Measurements from ENCODE around the gene ZNF618. TPM values are rescaled to one million over a fixed set of nuclear protein-coding genes. Genes with fewer than 3 reads are reported as not detected.

ZNF618 gene
- total RNA-seq, 2 experiments from 2014 or later: not detected

DNA sequence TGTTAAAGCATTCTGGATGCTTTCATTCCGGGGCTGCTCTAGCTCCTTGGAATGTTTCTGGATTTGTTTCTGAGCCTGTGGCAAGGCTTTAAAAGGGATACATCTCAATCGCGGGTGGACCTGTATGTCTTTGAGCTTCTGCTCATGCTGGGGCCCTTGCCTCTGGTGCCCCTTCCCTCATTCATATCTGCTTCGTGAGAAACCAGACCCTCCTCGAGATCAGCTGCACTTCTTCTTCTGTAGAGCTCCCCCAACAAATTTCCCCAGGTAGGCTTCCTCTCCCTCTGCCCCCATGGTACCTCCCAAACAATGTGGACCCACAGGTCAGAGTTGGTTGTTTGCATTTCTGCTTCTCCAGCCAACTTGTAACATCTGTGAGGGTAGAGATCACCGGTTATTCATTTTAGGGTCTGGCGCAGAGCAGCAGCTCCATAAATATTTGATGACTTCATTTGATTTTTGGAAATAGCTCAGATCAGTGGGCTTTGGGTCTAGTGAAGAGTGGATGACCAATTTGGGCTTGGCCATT lies 6.6 kb downstream of the ZNF618 start:
- Histone ChIP-seq H2AFZ (ENCODE audit: low read length) (no peak overlapping the region), H3K27ac (ENCODE audit: low read depth, low read length, poor library complexity, severe bottlenecking) (no peak overlapping the region), H3K36me3 (ENCODE audit: insufficient read depth, low read length) (no peaks in the 10 kb centered on the region), H3K79me2 (ENCODE audit: insufficient read depth, low read depth, low read length) (no peaks in the 10 kb centered on the region), H4K20me1 (ENCODE audit: insufficient read depth, low read length) (no peaks in the 10 kb centered on the region), H3K4me1 (ENCODE audit: insufficient read depth, low read length, poor library complexity, severe bottlenecking) (no peaks in the 10 kb centered on the region), H3K4me3 (ENCODE audit: low read depth, low read length, poor library complexity, severe bottlenecking) (no peak overlapping the region), H3K4me2 (ENCODE audit: low read length) (no peak overlapping the region), H3K9me2 (ENCODE audit: insufficient read depth, low read length) (no peaks in the 10 kb centered on the region), H3K9me3 (ENCODE audit: low read length) (no peaks in the 10 kb centered on the region)
- POLR2A ChIA-PET: no interaction called here
- DNase-seq (ENCODE audit: low spot score): no peak
- CTCF ChIA-PET (ENCODE audit: unreplicated experiment): no interaction called here
- no peak for TF ChIP-seq EZH2phosphoT487 (IDR thresholded peaks at IDR 0.05; ENCODE audit: borderline replicate concordance, low read depth, low read length)
- TF ChIP-seq, protein P1, sequence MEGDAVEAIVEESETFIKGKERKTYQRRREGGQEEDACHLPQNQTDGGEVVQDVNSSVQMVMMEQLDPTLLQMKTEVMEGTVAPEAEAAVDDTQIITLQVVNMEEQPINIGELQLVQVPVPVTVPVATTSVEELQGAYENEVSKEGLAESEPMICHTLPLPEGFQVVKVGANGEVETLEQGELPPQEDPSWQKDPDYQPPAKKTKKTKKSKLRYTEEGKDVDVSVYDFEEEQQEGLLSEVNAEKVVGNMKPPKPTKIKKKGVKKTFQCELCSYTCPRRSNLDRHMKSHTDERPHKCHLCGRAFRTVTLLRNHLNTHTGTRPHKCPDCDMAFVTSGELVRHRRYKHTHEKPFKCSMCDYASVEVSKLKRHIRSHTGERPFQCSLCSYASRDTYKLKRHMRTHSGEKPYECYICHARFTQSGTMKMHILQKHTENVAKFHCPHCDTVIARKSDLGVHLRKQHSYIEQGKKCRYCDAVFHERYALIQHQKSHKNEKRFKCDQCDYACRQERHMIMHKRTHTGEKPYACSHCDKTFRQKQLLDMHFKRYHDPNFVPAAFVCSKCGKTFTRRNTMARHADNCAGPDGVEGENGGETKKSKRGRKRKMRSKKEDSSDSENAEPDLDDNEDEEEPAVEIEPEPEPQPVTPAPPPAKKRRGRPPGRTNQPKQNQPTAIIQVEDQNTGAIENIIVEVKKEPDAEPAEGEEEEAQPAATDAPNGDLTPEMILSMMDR (conservative IDR thresholded peaks at IDR 0.05; ENCODE audit: low read length): no peak
- intact Hi-C loops (cut with micrococcal nuclease; ENCODE audit: unreplicated experiment): no loop called here
- BruUV-seq (replicated peaks): no TSS peak

- Histone ChIP-seq H3K4me2 (ENCODE audit: low read length) (no peak overlapping the region), H3K4me3 (ENCODE audit: low read depth, low read length, poor library complexity, severe bottlenecking) (no peak overlapping the region), H3K9me3 (ENCODE audit: low read length) (no peaks in the 10 kb centered on the region), H2AFZ (ENCODE audit: low read length) (no peak overlapping the region), H3K9me2 (ENCODE audit: insufficient read depth, low read length) (no peaks in the 10 kb centered on the region), H3K36me3 (ENCODE audit: insufficient read depth, low read length) (no peaks in the 10 kb centered on the region), H4K20me1 (ENCODE audit: insufficient read depth, low read length) (no peaks in the 10 kb centered on the region), H3K79me2 (ENCODE audit: insufficient read depth, low read depth, low read length) (no peaks in the 10 kb centered on the region), H3K27ac (ENCODE audit: low read depth, low read length, poor library complexity, severe bottlenecking) (no peak overlapping the region), H3K4me1 (ENCODE audit: insufficient read depth, low read length, poor library complexity, severe bottlenecking) (no peaks in the 10 kb centered on the region)
- BruUV-seq (replicated peaks): no TSS peak
- POLR2A ChIA-PET: no interaction called here
- intact Hi-C loops (cut with micrococcal nuclease; ENCODE audit: unreplicated experiment): no loop called here
- TF ChIP-seq, protein P1 (conservative IDR thresholded peaks at IDR 0.05; ENCODE audit: low read length): no peak
- no peak for TF ChIP-seq EZH2phosphoT487 (IDR thresholded peaks at IDR 0.05; ENCODE audit: borderline replicate concordance, low read depth, low read length)
- DNase-seq (ENCODE audit: low spot score): no peak
- CTCF ChIA-PET (ENCODE audit: unreplicated experiment): no interaction called here
These were observed 9.3 kb downstream of the ZNF618 start for GRCh38 chr9:113885183-113886025.

GRCh38 chr9:113886026-113886369 lies 9.9 kb downstream of the ZNF618 start:
- ChIA-PET CTCF (ENCODE audit: unreplicated experiment) (no interaction called here), POLR2A (no interaction called here)
- BruUV-seq (replicated peaks): no TSS peak
- H3K4me1 ChIP-seq (ENCODE audit: insufficient read depth, low read length, poor library complexity, severe bottlenecking): no peaks in the 10 kb centered on the region
- no peaks in the 10 kb centered on the region for H3K9me2 ChIP-seq (ENCODE audit: insufficient read depth, low read length)
- no peak for DNase-seq (ENCODE audit: low spot score)
- no peak overlapping the region for H3K4me3 ChIP-seq (ENCODE audit: low read depth, low read length, poor library complexity, severe bottlenecking)
- H3K4me2 ChIP-seq (ENCODE audit: low read length): no peak overlapping the region
- H3K36me3 ChIP-seq (ENCODE audit: insufficient read depth, low read length): no peaks in the 10 kb centered on the region
- no peak overlapping the region for H3K27ac ChIP-seq (ENCODE audit: low read depth, low read length, poor library complexity, severe bottlenecking)
- TF ChIP-seq EZH2phosphoT487 (IDR thresholded peaks at IDR 0.05; ENCODE audit: borderline replicate concordance, low read depth, low read length): no peak
- TF ChIP-seq, protein P1 (conservative IDR thresholded peaks at IDR 0.05; ENCODE audit: low read length): no peak
- no peaks in the 10 kb centered on the region for H4K20me1 ChIP-seq (ENCODE audit: insufficient read depth, low read length)
- no peaks in the 10 kb centered on the region for H3K79me2 ChIP-seq (ENCODE audit: insufficient read depth, low read depth, low read length)
- no peak overlapping the region for H2AFZ ChIP-seq (ENCODE audit: low read length)
- intact Hi-C loops (cut with micrococcal nuclease; ENCODE audit: unreplicated experiment): no loop called here
- no peaks in the 10 kb centered on the region for H3K9me3 ChIP-seq (ENCODE audit: low read length)
